ENCODE measurements around the gene MYB. TPM values are rescaled to one million over a fixed set of nuclear protein-coding genes. Genes with fewer than 3 reads are reported as not detected.

MYB gene
- total and polyA plus RNA-seq, 2 of the 13 experiments (the other 11 are each of a cell fraction or from before 2014, with no cell fraction given), result 0.04 to 0.20 TPM

DNA sequence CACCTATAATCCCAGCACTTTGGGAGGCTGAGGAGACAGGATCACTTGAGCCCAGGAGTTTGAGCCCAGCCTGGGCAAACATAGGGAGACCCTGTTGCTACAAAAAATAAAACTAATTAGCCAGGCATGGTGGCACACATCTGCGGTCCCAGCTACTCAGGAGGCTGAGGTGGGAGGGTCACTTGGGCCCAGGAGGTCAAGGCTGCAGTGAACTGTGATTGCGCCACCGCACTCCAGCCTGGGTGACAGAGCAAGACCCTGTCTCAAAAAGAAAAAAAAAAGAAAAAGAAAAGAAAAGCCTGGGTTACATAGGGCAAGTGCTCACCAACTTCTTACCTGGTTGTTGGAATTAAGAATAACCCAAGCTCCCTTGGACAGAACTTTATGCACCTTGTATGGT is 14.6 kb upstream of the MYB start:
- CTCF ChIA-PET (ENCODE audit: low intra/inter-chr PET ratio, low total read pairs), result no interaction called here
- WGBS (ENCODE audit: low lambda C conversion rate), result 27% methylated on average over 3 of the region's 3 CpGs
- H3K4me3 ChIP-seq (replicated peaks in 1 of 3; ENCODE audit: insufficient read depth in 1 of 3, low read depth in 2 of 3, low read length in 3 of 3), result no peak overlapping the region
- no peaks in the 10 kb centered on the region for H3K79me2 ChIP-seq (ENCODE audit: insufficient read depth, low read length)
- FAIRE-seq, result no peak
- ATAC-seq, result peak; percentile 50
- BruUV-seq (replicated peaks), result no TSS peak
- H3K4me2 ChIP-seq (ENCODE audit: low read depth, low read length), result no peak overlapping the region
- no peaks in the 10 kb centered on the region for H3K36me3 ChIP-seq (replicated peaks in 1 of 2; ENCODE audit: control insufficient read depth in 1 of 2, insufficient read depth in 2 of 2, low read length in 2 of 2)
- H3K9ac ChIP-seq (ENCODE audit: insufficient read depth, low read depth, low read length), result no peak overlapping the region
- H3K9me3 ChIP-seq (ENCODE audit: low read length), result no peaks in the 10 kb centered on the region
- no peak for DNase-seq (ENCODE audit: low spot score)
- H4K20me1 ChIP-seq (ENCODE audit: insufficient read depth, low read length), result no peaks in the 10 kb centered on the region
- POLR2A ChIA-PET, result no interaction called here
- peaks cover 10% of the 10 kb centered on the region for H3K4me1 ChIP-seq (ENCODE audit: insufficient read depth, low read length)
- H3K27me3 ChIP-seq (ENCODE audit: control insufficient read depth in 1 of 2, insufficient read depth in 2 of 2, low read length in 2 of 2), result peaks cover 0 to 3% of the 10 kb centered on the region in 2 experiments; a peak in 1 of 5 replicates
- H3K27ac ChIP-seq (ENCODE audit: extremely low read length, insufficient read depth, low read length), result no peak overlapping the region
- H2AFZ ChIP-seq (ENCODE audit: low read length), result no peak overlapping the region
- in situ Hi-C loops (cut with HindIII; ENCODE audit: extremely low pct_ligation_motif_present, low pct_unique_long_range_greater_than_20kb) (no loop called here), intact Hi-C loops (cut with micrococcal nuclease; ENCODE audit: unreplicated experiment) (no loop called here)
- TF ChIP-seq NR2F1 (CRISPR knock-in tag; IDR thresholded peaks at IDR 0.05) (peak; percentile 78 to 81), ZFP1 (CRISPR knock-in tag; IDR thresholded peaks at IDR 0.05) (no peak), SP5 (CRISPR knock-in tag; IDR thresholded peaks at IDR 0.05; ENCODE audit: borderline replicate concordance, low read depth) (peak; percentile 56; the same call in 1 of the 2 replicates), ESRRA (CRISPR knock-in tag; IDR thresholded peaks at IDR 0.05; ENCODE audit: low read depth) (no peak), SOX6 (IDR thresholded peaks at IDR 0.05) (no peak), SOX6 (CRISPR knock-in tag; IDR thresholded peaks at IDR 0.05) (0 out of 2 replicates have a peak, but pooled peaks have one; percentile 12), CEBPB (IDR thresholded peaks at IDR 0.05; ENCODE audit: borderline replicate concordance, low read depth, low read length) (peak; percentile 49; the same call in 1 of the 2 replicates), CEBPG (CRISPR knock-in tag; IDR thresholded peaks at IDR 0.05) (peak; percentile 71), ZNF770 (CRISPR knock-in tag; IDR thresholded peaks at IDR 0.05) (peak; percentile 67; the same call in 1 of the 2 replicates), RARA (CRISPR knock-in tag; IDR thresholded peaks at IDR 0.05) (peak; percentile 70), ZNF629 (CRISPR knock-in tag; conservative IDR thresholded peaks at IDR 0.05) (no peak), SRF (IDR thresholded peaks at IDR 0.05; ENCODE audit: low read depth, low read length) (no peak), MTA1 (CRISPR knock-in tag; IDR thresholded peaks at IDR 0.05; ENCODE audit: borderline replicate concordance) (peak; percentile 24; the same call in 1 of the 2 replicates), HOXD1 (CRISPR knock-in tag; IDR thresholded peaks at IDR 0.05) (no peak), ZNF333 (CRISPR knock-in tag; IDR thresholded peaks at IDR 0.05; ENCODE audit: borderline replicate concordance) (no peak), NR2F6 (IDR thresholded peaks at IDR 0.05) (peak; percentile 81), NR2F6 (CRISPR knock-in tag; IDR thresholded peaks at IDR 0.05) (peak; percentile 87)
- TF ChIP-seq, protein P1, sequence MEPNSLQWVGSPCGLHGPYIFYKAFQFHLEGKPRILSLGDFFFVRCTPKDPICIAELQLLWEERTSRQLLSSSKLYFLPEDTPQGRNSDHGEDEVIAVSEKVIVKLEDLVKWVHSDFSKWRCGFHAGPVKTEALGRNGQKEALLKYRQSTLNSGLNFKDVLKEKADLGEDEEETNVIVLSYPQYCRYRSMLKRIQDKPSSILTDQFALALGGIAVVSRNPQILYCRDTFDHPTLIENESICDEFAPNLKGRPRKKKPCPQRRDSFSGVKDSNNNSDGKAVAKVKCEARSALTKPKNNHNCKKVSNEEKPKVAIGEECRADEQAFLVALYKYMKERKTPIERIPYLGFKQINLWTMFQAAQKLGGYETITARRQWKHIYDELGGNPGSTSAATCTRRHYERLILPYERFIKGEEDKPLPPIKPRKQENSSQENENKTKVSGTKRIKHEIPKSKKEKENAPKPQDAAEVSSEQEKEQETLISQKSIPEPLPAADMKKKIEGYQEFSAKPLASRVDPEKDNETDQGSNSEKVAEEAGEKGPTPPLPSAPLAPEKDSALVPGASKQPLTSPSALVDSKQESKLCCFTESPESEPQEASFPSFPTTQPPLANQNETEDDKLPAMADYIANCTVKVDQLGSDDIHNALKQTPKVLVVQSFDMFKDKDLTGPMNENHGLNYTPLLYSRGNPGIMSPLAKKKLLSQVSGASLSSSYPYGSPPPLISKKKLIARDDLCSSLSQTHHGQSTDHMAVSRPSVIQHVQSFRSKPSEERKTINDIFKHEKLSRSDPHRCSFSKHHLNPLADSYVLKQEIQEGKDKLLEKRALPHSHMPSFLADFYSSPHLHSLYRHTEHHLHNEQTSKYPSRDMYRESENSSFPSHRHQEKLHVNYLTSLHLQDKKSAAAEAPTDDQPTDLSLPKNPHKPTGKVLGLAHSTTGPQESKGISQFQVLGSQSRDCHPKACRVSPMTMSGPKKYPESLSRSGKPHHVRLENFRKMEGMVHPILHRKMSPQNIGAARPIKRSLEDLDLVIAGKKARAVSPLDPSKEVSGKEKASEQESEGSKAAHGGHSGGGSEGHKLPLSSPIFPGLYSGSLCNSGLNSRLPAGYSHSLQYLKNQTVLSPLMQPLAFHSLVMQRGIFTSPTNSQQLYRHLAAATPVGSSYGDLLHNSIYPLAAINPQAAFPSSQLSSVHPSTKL (CRISPR knock-in tag; IDR thresholded peaks at IDR 0.05), result peak; percentile 50; the same call in 1 of the 2 replicates
- TF ChIP-seq, protein P2, sequence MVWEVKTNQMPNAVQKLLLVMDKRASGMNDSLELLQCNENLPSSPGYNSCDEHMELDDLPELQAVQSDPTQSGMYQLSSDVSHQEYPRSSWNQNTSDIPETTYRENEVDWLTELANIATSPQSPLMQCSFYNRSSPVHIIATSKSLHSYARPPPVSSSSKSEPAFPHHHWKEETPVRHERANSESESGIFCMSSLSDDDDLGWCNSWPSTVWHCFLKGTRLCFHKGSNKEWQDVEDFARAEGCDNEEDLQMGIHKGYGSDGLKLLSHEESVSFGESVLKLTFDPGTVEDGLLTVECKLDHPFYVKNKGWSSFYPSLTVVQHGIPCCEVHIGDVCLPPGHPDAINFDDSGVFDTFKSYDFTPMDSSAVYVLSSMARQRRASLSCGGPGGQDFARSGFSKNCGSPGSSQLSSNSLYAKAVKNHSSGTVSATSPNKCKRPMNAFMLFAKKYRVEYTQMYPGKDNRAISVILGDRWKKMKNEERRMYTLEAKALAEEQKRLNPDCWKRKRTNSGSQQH (CRISPR knock-in tag; IDR thresholded peaks at IDR 0.05; ENCODE audit: low read depth), result no peak
